Stomach (tissue), 9 donors: ENCODE measurements around the gene PGC. TPM values are rescaled to one million over a fixed set of nuclear protein-coding genes. Genes with fewer than 3 reads are reported as not detected.
"Not testable (repeated sequence)": the region's sequence is repeated elsewhere in the genome, so short reads cannot be mapped to it uniquely, and the experiment has no call there.

ENCODE experiments used
- DNase-seq, 2 donors: peaks; one replicate each; pipeline versions ENCODE4 v3.0.0 to v3.0.0-alpha.2; 2013 to 2019
- H3K27ac ChIP-seq, 5 donors: fragments of 200-600 bp in 4 of 5; sonication (generic) in 4 of 5; one replicate each; pipeline ENCODE4 v1.5.1; 2013 to 2019; ENCODE audit warnings: mild to moderate bottlenecking in 1 of 5, moderate library complexity in 1 of 5
- H3K27me3 ChIP-seq, 3 donors: fragments of 200-600 bp; sonication (generic); one replicate each; pipeline ENCODE4 v1.5.1; 2017 to 2019; ENCODE audit warnings: mixed run types in 1 of 3
- H3K36me3 ChIP-seq, 4 donors: fragments of 200-600 bp; sonication (generic); 1 replicate in 3 of 4; 2 replicates in 1 of 4; pipeline ENCODE4 v1.5.1; 2016 to 2019
- H3K4me1 ChIP-seq, 4 donors: fragments of 200-600 bp; sonication (generic); one replicate each; pipeline ENCODE4 v1.5.1; 2016 to 2019
- H3K4me3 ChIP-seq, 4 donors: fragments of 200-600 bp; sonication (generic) in 3 of 4; one replicate each; pipeline ENCODE4 v1.5.1; 2016 to 2019; ENCODE audit warnings: mild to moderate bottlenecking in 1 of 4
- H3K9me3 ChIP-seq, 4 donors: fragments of 200-600 bp; sonication (generic); one replicate each; pipeline ENCODE4 v1.5.1; 2016 to 2019
- CTCF ChIP-seq, 7 experiments: fragments of 450-650 bp in 4 of 7; fragments of 200-600 bp in 3 of 7; sonication (generic) in 3 of 7; IDR thresholded peaks; one replicate each; pipeline ENCODE4 v1.5.1; 2016 to 2019; ENCODE audit warnings: antibody characterized with exemption in 7 of 7, control low read depth in 2 of 7, mild to moderate bottlenecking in 1 of 7
- EP300 ChIP-seq: sonication (generic); formaldehyde crosslinking; IDR thresholded peaks from one replicate; pipeline ENCODE4 v1.6.1; 2017; ENCODE audit warnings: antibody characterized with exemption
- POLR2A ChIP-seq, 4 donors: fragments of 450-650 bp; IDR thresholded peaks; one replicate each; pipeline ENCODE4 v1.6.1; 2016; ENCODE audit warnings: antibody characterized with exemption in 4 of 4, control low read depth in 2 of 4, mild to moderate bottlenecking in 1 of 4, moderate library complexity in 1 of 4
- POLR2AphosphoS5 ChIP-seq, 3 donors: sonication (generic); formaldehyde crosslinking; IDR thresholded peaks; one replicate each; pipeline ENCODE4 v1.6.1; 2016; ENCODE audit warnings: antibody characterized with exemption in 3 of 3
- WGBS, 5 donors: extraction: QIAGEN DNeasy Blood & Tissue Kit in 3 of 5; methylation state at CpG; one replicate each; pipeline versions ENCODE4 v1.1.5 to v1.1.7; 2013 to 2018; 5-methylcytosine and 5-hydroxymethylcytosine counted together
- intact Hi-C: fragments of 100-400 bp; cut with DNase I; formaldehyde crosslinking; loops from one replicate; pipeline ENCODE4 v1.15.1; 2023; ENCODE audit warnings: low total_unique reads
- polyA plus RNA-seq, 3 donors: library from polyadenylated mRNA; stranded (reverse); fragments of 200-250 nt; gene quantifications; one replicate each; pipeline ENCODE4 v1.2.3, GENCODE V29; 2013
- total RNA-seq, 5 donors: library from RNA; depleted of rRNA; stranded (reverse); fragments of >200 nt; gene quantifications; one replicate each; pipeline versions ENCODE4 v1.1.0 to v1.2.3, GENCODE V29; 2014 to 2016
- donor health status: healthy with polysubstance abuse.
- donor health status: Bipolar disorder and iron deficiency.
- donor health status: healthy.

The PGC gene
- total and polyA plus RNA-seq, 8 donors, result 101 to 48,206 (median 8,210) TPM

GRCh38 chr6:41769376-41769775 is 22.2 kb upstream of the PGC start:
- H3K9me3 ChIP-seq, result no peaks in the 10 kb centered on the region
- intact Hi-C loops, result no loop called here
- H3K4me3 ChIP-seq, result no peak overlapping the region
- peak overlapping the region; percentile 51 to 82 (median 75) for H3K27ac ChIP-seq
- no peaks in the 10 kb centered on the region for H3K27me3 ChIP-seq
- peaks cover 29 to 54% (median 43%) of the 10 kb centered on the region in 4 donors for H3K36me3 ChIP-seq
- DNase-seq, result no peak
- H3K4me1 ChIP-seq, result peaks cover 25 to 45% (median 31%) of the 10 kb centered on the region in 4 donors
- TF ChIP-seq EP300, result no peak
- no peak for TF ChIP-seq POLR2A (IDR thresholded peaks at IDR 0.05)
- 92 to 96% (median 94%) methylated on average over 8 of the region's 8 CpGs for WGBS, 5 donors

- no peak overlapping the region for H3K4me3 ChIP-seq
- no peaks in the 10 kb centered on the region for H3K9me3 ChIP-seq
- WGBS, 5 donors, result 32 to 53% (median 49%) methylated on average over 10 of the region's 10 CpGs
- H3K36me3 ChIP-seq, result peaks cover 25 to 47% (median 37%) of the 10 kb centered on the region in 4 donors
- intact Hi-C loops, result no loop called here
- peak; percentile 73 to 76 for DNase-seq
- H3K4me1 ChIP-seq, result peaks cover 25 to 39% (median 31%) of the 10 kb centered on the region in 4 donors
- no peaks in the 10 kb centered on the region for H3K27me3 ChIP-seq
- peak overlapping the region; percentile 65 to 83 (median 76) for H3K27ac ChIP-seq
- no peak for TF ChIP-seq POLR2A (IDR thresholded peaks at IDR 0.05)
- peak in 2 of 3 donors; percentile 60 to 70 for TF ChIP-seq POLR2AphosphoS5 (IDR thresholded peaks at IDR 0.05)
These were observed 21.5 kb upstream of the PGC start for GRCh38 chr6:41768545-41769308.

GRCh38 chr6:41767112-41767833 is 20.1 kb upstream of the PGC start:
- WGBS, 5 donors, result 26 to 42% (median 35%) methylated on average over 6 to 12 of the region's 12 CpGs
- peak; percentile 86 to 89 for DNase-seq
- Histone ChIP-seq H3K36me3 (peaks cover 20 to 33% (median 22%) of the 10 kb centered on the region in 4 donors), H3K9me3 (no peaks in the 10 kb centered on the region), H3K4me3 (no peak overlapping the region), H3K27ac (peak overlapping the region; percentile 65 to 83 (median 76)), H3K27me3 (no peaks in the 10 kb centered on the region), H3K4me1 (peaks cover 25 to 37% (median 31%) of the 10 kb centered on the region in 4 donors)
- no peak for TF ChIP-seq CTCF (IDR thresholded peaks at IDR 0.05)
- TF ChIP-seq POLR2A (IDR thresholded peaks at IDR 0.05), result no peak
- TF ChIP-seq EP300, result no peak
- peak in 1 of 3 donors; percentile 59 for TF ChIP-seq POLR2AphosphoS5 (IDR thresholded peaks at IDR 0.05)
- intact Hi-C loops, result no loop called here

GRCh38 chr6:41766043-41766664 is 19.0 kb upstream of the PGC start:
- intact Hi-C loops, H3K27me3 ChIP-seq, H3K4me3 ChIP-seq, H3K9me3 ChIP-seq, DNase-seq: not testable (repeated sequence)
- 76 to 94% (median 92%) methylated on average over 4 of the region's 4 CpGs for WGBS, 5 donors
- H3K36me3 ChIP-seq, result peaks cover 10 to 21% (median 11%) of the 10 kb centered on the region in 4 donors
- peak overlapping the region in 3 of 5 donors; percentile 65 to 82 (median 76) for H3K27ac ChIP-seq
- H3K4me1 ChIP-seq, result peaks cover 25 to 37% (median 31%) of the 10 kb centered on the region in 4 donors

- Histone ChIP-seq H3K27me3 (no peaks in the 10 kb centered on the region), H3K4me3 (no peak overlapping the region), H3K36me3 (no peaks in the 10 kb centered on the region), H3K9me3 (no peaks in the 10 kb centered on the region), H3K4me1 (peaks cover 25 to 47% (median 34%) of the 10 kb centered on the region in 4 donors), H3K27ac (no peak overlapping the region)
- DNase-seq, result peak in 1 of 2 donors; percentile 62
- intact Hi-C loops, result no loop called here
- WGBS, 5 donors, result 21 to 52% (median 45%) methylated on average over 2 of the region's 2 CpGs
- no peak for TF ChIP-seq POLR2AphosphoS5 (IDR thresholded peaks at IDR 0.05)
- TF ChIP-seq EP300, result no peak
- TF ChIP-seq POLR2A (IDR thresholded peaks at IDR 0.05), result no peak
- TF ChIP-seq CTCF (IDR thresholded peaks at IDR 0.05), result no peak
These were observed 16.3 kb upstream of the PGC start for GRCh38 chr6:41763470-41763869.
